Duodenal mucosa (tissue), 2 donors: Measurements from ENCODE around the gene SCAP.

Experiments used
- H3K27ac ChIP-seq: one replicate; pipeline ENCODE4 v1.7.0; 2013; ENCODE audit warnings: low read depth, low read length
- H3K27me3 ChIP-seq, 2 donors: one replicate each; pipeline ENCODE4 v1.7.0; 2013; ENCODE audit warnings: low read length in 2 of 2, control low read depth in 1 of 2; ENCODE audit not compliant: insufficient read depth in 2 of 2, control insufficient read depth in 1 of 2
- H3K36me3 ChIP-seq, 2 donors: one replicate each; pipeline ENCODE4 v1.7.0; 2013; ENCODE audit warnings: low read length in 2 of 2, control low read depth in 1 of 2; ENCODE audit not compliant: insufficient read depth in 2 of 2, control insufficient read depth in 1 of 2
- H3K4me1 ChIP-seq, 2 donors: one replicate each; pipeline ENCODE4 v1.7.0; 2013; ENCODE audit warnings: low read length in 2 of 2, control low read depth in 1 of 2; ENCODE audit not compliant: insufficient read depth in 2 of 2, control insufficient read depth in 1 of 2
- H3K4me3 ChIP-seq, 2 donors: one replicate each; pipeline ENCODE4 v1.7.0; 2013; ENCODE audit warnings: low read length in 2 of 2, low read depth in 1 of 2
- H3K9ac ChIP-seq, 2 donors: one replicate each; pipeline ENCODE4 v1.7.0; 2013; ENCODE audit warnings: low read length in 2 of 2, low read depth in 1 of 2
- H3K9me3 ChIP-seq, 2 donors: one replicate each; pipeline ENCODE4 v1.7.0; 2013; ENCODE audit warnings: low read length in 2 of 2, control low read depth in 1 of 2; ENCODE audit not compliant: control insufficient read depth in 1 of 2

Gene SCAP

DNA sequence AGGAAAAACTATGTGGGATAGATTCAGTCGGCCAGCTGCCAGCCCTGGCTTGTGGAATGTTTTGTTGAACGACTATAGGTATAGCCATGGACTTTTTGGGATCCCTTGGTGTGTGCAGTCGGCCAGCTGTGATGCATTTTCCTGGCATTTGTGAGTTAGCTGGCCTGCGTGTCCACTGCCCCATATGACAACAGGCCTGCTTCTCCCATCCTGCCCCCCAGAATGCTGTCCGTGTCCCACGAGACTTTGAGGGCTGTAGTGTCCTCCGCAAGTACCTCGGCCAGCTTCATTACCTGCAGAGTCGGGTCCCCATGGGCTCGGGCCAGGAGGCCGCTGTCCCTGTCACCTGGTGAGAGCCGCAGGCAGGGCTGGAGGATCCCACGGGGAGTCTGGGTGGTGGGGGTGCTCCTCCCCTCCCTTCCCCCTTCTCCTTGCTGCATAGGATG is 71.3 kb downstream of the SCAP start:
- Histone ChIP-seq H3K36me3 (peaks cover 32 to 55% of the 10 kb centered on the region in 2 donors), H3K4me3 (no peak overlapping the region), H3K9me3 (no peaks in the 10 kb centered on the region), H3K27ac (no peak overlapping the region), H3K9ac (no peak overlapping the region), H3K4me1 (peaks cover 0 to 7% of the 10 kb centered on the region in 2 donors), H3K27me3 (no peaks in the 10 kb centered on the region)

DNA sequence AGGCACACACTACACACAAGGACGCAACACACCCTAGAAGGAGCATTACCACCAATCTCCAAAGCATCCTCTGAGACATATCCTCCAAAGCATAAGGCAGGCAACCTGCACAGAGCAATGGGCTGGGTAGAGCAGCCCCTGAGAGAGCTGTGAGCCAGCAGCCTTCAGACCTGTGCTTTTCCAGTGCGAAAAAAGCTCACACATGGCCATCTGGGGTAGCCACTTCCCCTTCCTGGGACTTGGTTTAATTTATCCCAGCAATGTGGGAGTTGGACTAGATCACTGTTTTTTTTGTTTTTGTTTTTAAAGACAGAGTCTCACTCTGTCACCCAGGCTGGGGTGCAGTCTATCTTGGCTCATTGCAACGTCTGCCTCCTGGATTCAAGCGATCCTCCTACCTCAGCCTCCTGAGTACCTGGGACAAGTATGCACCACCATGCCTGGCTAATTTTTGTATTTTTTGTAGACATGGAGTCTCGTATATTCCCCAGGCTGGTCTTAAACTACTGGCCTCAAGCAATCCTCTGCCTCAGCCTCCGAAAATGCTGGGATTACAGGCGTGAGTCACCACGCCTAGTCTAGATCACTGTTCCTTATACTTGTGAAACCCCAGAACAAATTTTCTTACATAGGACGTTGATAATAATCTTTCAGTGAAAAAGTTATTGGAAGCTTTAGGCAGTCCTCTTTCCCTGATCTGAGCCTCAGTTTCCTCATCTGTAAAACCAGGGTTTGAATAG is 76.0 kb downstream of the SCAP start:
- Histone ChIP-seq H3K9me3 (no peaks in the 10 kb centered on the region), H3K9ac (no peak overlapping the region), H3K36me3 (peaks cover 17 to 45% of the 10 kb centered on the region in 2 donors), H3K27me3 (no peaks in the 10 kb centered on the region), H3K4me1 (peaks cover 2 to 5% of the 10 kb centered on the region in 2 donors), H3K27ac (no peak overlapping the region), H3K4me3 (no peak overlapping the region)

DNA sequence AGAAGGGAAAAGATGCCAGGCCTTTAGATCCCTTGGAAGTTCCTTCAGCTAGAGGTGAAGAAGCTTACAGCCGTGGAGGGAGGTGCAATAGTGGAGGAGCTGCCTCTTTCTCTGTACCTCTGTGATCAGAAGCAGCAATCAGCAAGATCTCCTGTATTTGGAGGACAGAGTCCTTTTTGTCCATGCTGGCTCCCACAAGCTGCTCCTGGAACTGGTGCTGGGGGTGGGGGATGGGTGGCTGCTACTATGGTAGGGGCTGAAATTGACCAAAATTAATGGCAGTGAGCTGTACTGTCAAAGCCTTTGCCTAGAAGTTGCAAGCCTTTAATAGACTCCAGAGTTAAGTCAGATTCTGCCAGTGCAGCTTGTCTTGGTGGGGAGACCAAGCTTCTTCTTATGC is 76.7 kb downstream of the SCAP start:
- Histone ChIP-seq H3K9ac (no peak overlapping the region), H3K27ac (no peak overlapping the region), H3K4me3 (no peak overlapping the region), H3K36me3 (peaks cover 17 to 45% of the 10 kb centered on the region in 2 donors), H3K9me3 (no peaks in the 10 kb centered on the region), H3K4me1 (peaks cover 7 to 12% of the 10 kb centered on the region in 2 donors), H3K27me3 (no peaks in the 10 kb centered on the region)

DNA sequence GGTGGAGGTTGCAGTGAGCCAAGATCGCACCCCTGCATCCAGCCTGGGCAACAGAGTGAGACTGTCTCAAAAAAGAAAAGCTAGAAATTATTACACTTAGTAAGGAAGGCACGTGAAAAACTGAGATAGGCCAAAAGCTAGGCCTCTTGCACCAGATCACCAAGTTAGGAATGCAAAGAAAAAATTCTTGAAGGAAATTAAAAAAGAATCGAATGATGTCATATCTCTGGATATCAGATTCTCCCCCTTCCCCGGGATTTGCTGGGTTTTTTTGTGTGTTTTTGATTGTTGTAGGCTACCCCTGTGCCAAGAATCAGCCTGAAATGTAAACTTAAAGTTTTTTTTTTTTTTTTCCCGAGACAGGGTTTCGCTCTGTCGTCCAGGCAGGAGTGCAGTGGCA is 77.5 kb downstream of the SCAP start:
- no peaks in the 10 kb centered on the region for H3K9me3 ChIP-seq
- H3K27ac ChIP-seq = no peak overlapping the region
- no peak overlapping the region for H3K9ac ChIP-seq
- peaks cover 8 to 12% of the 10 kb centered on the region in 2 donors for H3K4me1 ChIP-seq
- no peaks in the 10 kb centered on the region for H3K27me3 ChIP-seq
- H3K36me3 ChIP-seq = peaks cover 12 to 45% of the 10 kb centered on the region in 2 donors
- no peak overlapping the region for H3K4me3 ChIP-seq

DNA sequence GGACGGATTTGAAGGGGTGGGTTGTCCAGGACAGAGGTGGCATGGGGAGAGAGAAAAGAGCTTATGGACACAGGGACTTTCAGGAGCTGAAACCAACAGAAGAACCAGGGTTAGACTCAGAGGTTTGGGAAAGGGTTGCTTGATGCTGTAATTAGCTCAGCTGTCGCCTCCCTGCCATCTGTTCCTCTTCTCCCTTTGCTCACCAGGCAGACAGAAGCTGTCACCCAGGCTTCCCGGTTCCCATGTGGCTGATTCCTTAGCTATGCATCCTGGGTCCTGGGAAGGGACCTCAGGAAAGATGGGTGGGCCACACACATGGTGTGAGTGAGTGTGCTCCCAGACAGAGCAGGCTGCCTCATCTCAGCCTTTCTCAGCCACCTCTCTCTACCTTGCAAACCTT is 80.9 kb downstream of the SCAP start:
- Histone ChIP-seq H3K4me3 (no peak overlapping the region), H3K27ac (peak overlapping the region; percentile 6), H3K36me3 (peaks cover 12 to 37% of the 10 kb centered on the region in 2 donors), H3K27me3 (no peaks in the 10 kb centered on the region), H3K9ac (no peak overlapping the region), H3K9me3 (no peaks in the 10 kb centered on the region), H3K4me1 (peaks cover 8 to 12% of the 10 kb centered on the region in 2 donors)

DNA sequence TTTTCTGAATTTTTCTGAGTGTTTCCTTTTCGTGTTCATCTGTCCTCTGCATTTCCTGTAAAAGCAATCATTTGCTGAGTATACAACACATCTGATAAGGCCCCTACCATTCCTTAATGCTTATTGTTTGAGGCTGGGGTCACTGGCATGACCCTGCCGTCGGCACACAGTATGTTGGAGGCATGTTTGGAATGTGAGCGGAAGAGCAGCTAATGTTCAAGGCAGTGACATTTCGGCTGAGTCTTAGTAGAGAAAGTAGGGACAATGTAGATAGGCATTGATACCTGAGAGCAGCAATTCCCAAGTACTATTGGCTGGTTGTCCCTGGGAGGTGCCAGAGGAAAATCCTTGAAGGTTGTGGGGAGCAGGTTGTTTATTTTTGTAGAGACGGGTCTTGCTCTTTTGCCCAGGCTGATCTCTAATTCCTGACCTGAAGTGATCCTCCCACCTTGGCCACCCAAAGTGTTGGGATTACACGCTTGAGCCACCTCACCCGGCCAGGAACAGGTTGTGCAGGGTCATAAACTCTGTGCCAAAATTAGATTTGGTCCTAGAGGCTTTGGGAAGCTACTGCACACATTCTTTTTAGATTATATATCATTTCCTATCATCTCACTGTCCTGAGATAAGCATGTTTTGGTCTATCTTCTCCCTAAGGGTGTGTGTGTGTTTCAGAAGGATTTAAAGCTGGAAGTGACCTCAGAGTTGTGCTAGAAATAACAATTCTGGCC is 81.4 kb downstream of the SCAP start:
- Histone ChIP-seq H3K4me1 (peaks cover 8 to 12% of the 10 kb centered on the region in 2 donors), H3K9me3 (no peaks in the 10 kb centered on the region), H3K27me3 (no peaks in the 10 kb centered on the region), H3K9ac (no peak overlapping the region), H3K36me3 (peaks cover 12 to 31% of the 10 kb centered on the region in 2 donors), H3K27ac (no peak overlapping the region), H3K4me3 (no peak overlapping the region)

DNA sequence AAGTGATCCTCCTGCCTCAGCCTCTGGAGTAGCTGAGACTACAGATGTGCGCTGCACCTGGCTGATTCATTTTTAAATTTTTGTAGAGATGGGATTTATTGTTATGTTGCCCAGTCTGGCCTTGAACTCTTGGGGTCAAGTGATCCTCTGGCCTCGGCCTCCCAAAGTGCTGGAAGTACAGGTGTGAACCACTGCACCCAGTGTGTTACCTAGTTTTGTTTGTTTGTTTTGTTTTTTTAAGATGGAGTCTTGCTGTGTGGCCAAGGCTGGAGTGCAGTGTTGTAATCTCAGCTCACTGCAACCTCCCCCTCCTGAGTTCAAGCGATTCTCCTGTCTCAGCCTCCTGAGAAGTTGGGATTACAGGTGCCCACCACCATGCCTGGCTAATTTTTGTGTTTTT is 82.8 kb downstream of the SCAP start:
- H3K4me1 ChIP-seq = peaks cover 8 to 12% of the 10 kb centered on the region in 2 donors
- no peaks in the 10 kb centered on the region for H3K9me3 ChIP-seq
- peaks cover 11 to 26% of the 10 kb centered on the region in 2 donors for H3K36me3 ChIP-seq
- H3K9ac ChIP-seq = no peak overlapping the region
- no peak overlapping the region for H3K27ac ChIP-seq
- no peaks in the 10 kb centered on the region for H3K27me3 ChIP-seq
- H3K4me3 ChIP-seq = no peak overlapping the region

DNA sequence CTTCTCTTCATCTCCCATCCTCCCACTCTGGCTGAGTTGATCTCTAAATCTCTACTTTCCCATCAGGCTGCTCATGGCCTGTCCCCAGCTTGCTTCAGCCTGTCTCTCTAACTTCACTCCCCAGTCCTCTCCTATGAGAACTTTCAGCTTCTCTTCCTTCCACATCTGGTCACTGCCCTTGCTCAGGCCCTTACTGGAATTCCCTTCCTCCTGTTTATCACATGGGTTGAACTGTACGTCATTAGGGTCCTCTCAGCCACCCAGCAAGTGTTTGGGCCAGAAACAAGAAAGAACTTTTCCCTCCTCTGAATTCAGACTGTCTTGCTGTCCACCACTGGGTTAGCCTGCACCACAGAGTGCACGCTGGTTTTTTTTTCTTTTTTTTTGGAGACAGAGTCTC is 89.9 kb downstream of the SCAP start:
- no peak overlapping the region for H3K27ac ChIP-seq
- peaks cover 8 to 19% of the 10 kb centered on the region in 2 donors for H3K36me3 ChIP-seq
- H3K27me3 ChIP-seq = no peaks in the 10 kb centered on the region

DNA sequence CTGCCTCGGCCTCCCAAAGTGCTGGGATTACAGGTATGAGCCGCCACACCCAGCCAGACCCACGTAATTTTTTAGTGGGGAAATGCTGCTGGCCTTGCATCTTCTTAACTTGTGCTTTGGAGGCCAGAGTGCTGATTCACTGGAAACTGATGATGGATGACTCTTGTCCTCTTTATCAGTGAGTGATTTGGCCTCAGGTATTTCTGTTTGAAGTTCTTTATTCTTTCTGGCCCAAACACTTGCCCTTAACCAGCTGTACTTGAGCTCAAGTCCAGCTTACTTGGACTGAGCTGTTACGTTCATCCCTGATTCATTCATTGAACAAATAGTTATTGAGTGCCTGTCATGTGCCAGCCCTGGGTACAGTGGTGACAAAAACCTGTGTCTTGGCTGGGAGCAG is 90.7 kb downstream of the SCAP start:
- H3K27me3 ChIP-seq = no peaks in the 10 kb centered on the region

More for the DNA sequence above, 89.9 kb downstream of the SCAP start:
- H3K9me3 ChIP-seq = no peaks in the 10 kb centered on the region
- H3K4me1 ChIP-seq = peaks cover 13 to 15% of the 10 kb centered on the region in 2 donors
- no peak overlapping the region for H3K9ac ChIP-seq
- no peak overlapping the region for H3K4me3 ChIP-seq

DNA sequence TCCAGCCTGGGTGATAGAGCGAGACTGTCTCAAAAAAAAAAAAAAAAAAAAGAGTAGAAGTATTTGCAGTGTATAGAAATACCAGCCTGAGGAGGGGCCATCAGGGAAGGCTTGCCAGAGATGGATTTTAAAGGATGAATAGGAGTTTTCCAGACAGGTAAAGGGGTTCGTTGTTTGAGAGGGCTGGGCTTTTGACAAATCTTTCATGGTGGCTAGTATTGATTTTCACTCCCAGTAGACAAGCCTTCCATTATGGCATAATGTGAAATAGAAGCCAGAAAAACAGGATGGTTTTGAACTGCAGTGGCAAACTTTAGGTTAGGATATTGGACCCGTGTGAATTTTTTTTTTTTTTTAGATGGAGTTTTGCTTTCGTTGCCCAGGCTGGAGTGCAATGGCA is 91.3 kb downstream of the SCAP start:
- no peaks in the 10 kb centered on the region for H3K9me3 ChIP-seq
- H3K4me1 ChIP-seq = peaks cover 15 to 21% of the 10 kb centered on the region in 2 donors
- no peaks in the 10 kb centered on the region for H3K27me3 ChIP-seq
- H3K9ac ChIP-seq = no peak overlapping the region
- peaks cover 8 to 19% of the 10 kb centered on the region in 2 donors for H3K36me3 ChIP-seq
- H3K4me3 ChIP-seq = no peak overlapping the region
- no peak overlapping the region for H3K27ac ChIP-seq

More for the DNA sequence above, 90.7 kb downstream of the SCAP start:
- Histone ChIP-seq H3K36me3 (peaks cover 8 to 19% of the 10 kb centered on the region in 2 donors), H3K4me3 (no peak overlapping the region), H3K9ac (no peak overlapping the region), H3K4me1 (peaks cover 15 to 16% of the 10 kb centered on the region in 2 donors), H3K9me3 (no peaks in the 10 kb centered on the region), H3K27ac (no peak overlapping the region)
